Measurements from ENCODE around the gene TBKBP1.
"Not testable (repeated sequence)": the region's sequence is repeated elsewhere in the genome, so short reads cannot be mapped to it uniquely, and the experiment has no call there.

The TBKBP1 gene

DNA sequence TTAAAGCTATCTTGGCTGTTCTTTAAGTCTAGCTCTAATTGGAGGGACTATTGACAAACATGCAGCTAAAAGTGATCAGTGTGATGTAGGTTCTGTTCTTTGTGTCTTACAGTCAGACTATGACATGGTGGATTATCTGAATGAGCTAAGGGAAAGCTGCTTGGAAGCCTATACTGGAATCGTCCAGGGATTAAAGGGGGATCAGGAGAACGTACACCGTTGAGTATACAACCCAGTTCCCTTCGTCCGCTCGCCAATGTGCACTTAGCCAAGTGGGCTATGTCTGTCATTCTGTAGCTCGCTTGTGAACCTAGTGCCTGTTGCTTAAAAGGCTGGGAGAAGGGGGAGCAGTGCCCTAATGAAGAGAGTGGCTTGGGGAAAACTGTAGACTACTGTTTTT, 15.8 kb upstream of the TBKBP1 start:
- FAIRE-seq = no peak

DNA sequence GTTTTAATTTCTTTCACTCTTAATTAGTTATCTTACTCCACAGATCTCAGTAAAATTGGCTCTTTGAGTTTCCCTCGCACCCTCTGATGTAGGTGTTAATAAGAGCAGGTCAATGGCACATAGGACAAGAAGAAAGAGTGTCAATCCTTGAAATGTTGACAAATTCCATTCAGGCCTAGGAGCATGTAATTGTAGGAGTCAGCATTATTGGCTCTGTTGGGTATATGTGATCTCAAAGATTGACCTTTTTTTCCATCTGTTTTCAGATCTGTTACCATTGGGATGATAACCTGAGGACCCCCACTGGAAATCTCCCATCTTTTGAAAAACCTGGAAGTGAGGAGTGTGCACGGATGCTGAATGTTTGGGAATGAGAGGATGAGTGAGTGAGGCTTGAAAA, 11.8 kb upstream of the TBKBP1 start:
- no peak for FAIRE-seq

DNA sequence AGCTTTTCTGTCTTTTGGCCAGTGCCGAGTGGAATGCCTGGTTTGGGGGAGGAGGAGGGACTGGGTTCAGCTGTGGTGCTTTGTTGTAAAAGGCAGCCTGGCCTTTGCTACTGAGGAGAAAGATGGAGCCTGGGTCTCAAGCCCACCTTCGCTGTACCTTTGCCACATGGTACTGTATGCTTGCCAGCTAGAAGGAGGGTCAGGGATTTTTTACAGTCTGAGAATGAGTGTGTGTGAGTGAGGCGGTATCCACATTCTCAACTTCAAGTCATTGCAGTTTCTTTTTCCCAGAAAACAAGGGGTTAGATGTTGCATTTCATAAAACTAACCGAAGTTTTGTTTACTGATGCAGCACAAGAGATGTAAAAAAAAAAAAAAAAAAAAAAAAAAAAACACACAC, 11.2 kb upstream of the TBKBP1 start:
- FAIRE-seq = not testable (repeated sequence)

DNA sequence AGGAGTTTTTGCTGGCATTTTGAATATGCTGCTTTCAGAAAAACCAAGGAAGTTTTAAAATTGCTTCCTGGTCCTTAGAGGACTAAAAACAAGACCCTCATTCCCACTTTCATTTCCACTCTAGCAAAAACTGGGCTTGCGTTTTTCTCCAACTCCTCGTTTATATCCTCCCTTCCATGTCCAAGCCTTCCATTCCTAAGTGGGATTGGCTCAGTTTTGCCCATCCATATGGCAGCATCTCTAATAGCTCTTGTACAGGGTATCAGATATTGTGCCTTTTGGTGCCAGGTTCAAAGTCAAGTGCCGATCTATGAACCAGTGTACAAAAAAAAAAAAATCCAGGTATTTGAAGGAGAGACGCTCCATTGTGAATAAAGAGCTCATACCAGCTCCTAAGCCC, 9.9 kb upstream of the TBKBP1 start:
- FAIRE-seq = no peak

DNA sequence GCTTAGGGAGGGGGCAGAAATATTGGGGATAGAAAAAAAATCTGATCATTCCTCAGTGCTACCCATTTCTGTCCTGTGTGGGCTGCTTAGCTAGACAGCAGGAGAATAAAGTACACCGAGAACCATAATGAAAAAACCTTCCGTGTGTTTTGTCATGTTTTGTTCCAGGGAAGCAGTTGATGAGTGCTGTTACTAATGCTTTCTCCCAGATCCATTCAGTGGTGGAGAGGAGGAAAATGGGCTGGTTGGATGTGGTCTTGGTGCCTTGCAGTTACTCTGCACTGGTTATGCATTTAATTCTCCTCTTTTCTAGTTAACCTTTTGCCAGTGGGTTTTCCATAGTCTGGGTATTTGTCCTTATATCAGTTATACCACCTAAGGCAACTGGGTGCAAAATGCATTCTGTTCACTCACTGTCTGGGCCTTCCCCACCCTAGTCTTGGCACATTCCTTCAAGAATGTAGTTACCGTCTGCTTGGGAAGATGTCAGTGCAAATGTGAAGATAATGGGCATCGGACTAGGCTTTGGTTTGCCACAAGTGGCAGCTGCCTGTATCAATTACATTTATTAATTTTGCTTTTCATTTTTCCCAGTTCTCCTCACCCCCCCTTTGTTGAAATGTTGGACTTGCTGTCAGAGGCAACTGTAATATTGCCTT, 9.3 kb upstream of the TBKBP1 start:
- FAIRE-seq = no peak

DNA sequence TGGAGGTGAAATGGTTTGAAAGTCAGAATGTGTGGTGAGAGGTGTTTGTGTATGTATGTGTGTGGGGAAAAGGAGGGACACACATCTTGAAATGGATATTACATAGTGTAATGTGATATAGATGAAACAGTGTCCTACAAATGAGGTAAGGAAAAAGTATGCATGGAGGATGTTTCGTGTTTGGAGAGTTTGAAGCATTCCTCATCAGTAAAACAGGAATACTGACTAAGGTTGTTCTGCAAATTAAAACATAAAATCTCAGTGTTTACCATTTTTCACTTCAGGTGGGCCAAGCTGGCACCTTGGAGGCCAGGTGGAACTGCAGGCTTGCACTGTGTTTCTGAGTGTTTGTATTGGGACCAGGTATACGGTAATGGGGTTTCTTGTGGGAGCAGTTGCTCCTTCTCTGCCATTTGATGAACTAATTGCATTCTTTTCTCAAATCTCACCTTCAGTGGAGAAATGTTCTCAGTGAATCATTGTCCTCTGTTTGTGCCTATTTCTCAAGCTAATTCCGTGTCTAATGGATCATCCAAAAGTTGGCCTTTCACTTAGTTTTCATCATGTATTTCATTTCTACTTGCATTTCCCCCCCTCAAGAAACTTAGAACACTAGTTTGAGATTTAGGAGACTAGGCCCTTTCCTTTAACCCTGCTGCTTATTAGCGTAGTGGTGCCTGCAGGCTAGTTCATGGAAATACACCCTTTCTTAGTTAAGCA, 8.2 kb upstream of the TBKBP1 start:
- FAIRE-seq = no peak

DNA sequence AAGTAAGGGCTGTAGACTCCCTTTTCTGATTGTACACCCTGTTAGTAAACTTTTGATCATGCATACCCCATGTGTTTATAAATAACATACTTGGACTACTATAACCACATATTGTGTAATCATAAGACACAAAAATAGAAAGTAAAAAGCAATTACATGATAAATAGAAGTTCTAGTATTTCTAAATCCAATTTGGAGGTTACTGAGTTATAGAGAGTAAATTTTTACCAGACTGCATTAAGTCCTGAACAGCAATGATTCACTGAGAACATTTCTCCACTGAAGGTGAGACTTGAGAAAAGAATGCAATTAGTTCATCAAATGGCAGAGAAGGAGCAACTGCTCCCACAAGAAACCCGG, 7.7 kb upstream of the TBKBP1 start:
- no peak for FAIRE-seq

DNA sequence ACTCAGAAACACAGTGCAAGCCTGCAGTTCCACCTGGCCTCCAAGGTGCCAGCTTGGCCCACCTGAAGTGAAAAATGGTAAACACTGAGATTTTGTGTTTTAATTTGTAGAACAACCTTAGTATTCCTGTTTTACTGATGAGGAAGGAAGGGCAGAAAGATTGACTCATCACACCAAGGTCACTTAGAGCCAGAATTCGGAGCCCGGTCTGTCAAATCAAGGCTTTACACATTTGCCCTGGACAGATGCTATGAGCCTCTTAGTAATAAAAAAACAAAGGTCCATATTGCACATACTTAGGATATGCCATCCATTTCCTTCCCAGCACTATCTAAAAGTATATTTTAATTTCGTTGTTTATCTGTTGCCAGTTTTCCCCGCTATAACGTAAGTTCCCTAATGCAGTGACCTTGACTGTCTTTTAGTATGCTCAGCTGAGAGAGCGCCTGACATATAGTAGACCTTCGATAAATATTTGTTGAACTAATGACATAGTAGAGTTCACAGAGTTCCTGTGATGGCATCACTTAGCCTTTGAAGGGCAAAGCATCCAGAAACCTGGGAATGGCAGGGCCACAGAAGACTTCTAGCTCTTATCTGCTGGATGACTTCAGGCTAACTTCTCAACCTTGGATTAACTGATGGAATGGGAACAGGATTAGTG, 7.2 kb upstream of the TBKBP1 start:
- FAIRE-seq = no peak

DNA sequence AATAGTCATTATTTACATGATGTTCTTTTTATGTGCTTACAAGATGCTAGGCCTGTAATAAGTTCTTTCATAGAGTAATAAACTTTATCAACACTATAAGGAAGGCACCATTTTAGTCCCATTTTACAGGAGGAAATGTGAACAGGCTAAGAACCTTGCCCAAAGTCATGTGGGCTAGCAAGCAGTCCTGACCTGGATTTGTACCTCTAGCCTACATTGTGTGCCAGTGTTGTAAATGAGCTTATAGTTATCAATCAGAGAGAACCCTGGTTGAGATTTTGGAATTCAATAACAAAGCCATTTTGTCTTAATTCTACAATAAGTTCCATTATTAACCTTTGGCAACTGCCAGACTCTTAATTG, 6.7 kb upstream of the TBKBP1 start:
- FAIRE-seq = no peak

DNA sequence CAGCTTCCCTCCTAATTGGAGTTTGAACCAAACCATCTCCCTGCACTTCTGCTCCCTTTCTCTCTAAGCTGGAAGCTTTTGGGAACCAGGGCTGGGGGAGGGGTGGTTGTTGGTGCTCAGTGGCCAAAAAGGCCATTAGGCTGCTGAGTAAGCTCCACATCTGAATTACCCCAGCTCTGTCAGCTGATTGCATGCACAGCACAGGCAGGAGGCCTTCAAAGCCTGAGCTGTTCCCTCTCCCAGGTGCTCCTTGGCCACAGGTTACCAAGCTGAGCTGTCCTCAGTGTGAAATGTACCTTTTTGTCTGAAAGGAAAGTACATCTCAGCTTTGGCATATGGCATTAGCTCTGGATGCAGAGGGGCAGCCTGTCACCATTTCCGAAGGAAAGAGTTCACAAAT, 6.2 kb upstream of the TBKBP1 start:
- no peak for FAIRE-seq

DNA sequence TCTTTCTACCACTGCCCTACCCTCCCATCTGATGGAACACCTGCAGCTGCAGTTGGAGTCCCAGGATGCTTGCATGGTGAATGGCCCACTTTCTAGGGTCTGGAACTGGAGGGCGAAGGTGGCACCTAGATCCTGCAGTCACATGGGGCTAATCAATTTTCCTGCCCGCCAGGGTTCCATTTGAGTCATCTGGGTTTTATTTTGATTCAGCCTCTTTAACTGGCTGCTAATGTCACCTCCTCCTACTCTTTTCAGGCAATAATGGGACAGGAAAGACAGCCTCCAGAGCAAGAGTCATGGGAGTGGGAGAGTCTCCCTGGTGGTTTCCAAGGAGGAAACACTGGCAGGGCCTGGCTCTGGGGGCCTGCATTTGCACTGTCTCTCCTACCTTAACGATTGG, 3.8 kb upstream of the TBKBP1 start:
- FAIRE-seq = no peak

DNA sequence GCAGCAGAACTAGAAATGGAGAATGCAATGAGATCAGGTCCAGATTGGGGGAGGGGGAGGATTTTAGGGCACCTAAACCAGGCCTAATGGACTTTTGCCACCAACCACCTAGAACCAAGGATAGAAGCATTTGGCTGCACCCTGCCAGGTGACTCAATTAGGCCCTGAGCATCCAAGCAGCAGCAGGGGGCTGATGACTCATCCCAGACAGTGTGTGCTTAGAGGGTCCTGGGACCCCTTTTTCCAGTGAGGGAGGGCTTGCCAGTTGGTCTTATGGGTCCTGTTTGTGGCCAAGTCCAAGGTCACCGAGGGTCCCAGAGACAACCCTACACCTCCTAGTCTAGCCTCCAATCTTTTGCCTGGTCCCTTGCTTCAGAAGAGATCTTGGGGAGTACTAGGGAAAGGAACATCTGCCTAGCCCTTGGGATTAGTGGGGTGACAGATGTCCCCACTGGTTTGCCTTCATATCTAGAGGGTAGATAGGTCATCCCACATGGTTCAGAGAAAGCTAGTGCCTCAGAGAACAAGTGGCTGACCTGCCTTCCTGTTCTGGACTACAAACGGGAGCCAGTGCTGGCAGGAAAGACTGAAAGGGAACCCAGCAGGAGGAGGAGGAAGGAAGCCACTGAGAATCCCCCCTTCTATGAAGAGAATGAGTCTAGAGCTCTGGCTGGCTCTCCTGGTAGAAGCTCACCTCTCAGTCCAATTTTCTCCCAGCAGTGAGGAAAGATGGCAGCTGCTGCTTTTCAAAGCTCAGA, 1.6 kb upstream of the TBKBP1 start:
- FAIRE-seq = no peak

DNA sequence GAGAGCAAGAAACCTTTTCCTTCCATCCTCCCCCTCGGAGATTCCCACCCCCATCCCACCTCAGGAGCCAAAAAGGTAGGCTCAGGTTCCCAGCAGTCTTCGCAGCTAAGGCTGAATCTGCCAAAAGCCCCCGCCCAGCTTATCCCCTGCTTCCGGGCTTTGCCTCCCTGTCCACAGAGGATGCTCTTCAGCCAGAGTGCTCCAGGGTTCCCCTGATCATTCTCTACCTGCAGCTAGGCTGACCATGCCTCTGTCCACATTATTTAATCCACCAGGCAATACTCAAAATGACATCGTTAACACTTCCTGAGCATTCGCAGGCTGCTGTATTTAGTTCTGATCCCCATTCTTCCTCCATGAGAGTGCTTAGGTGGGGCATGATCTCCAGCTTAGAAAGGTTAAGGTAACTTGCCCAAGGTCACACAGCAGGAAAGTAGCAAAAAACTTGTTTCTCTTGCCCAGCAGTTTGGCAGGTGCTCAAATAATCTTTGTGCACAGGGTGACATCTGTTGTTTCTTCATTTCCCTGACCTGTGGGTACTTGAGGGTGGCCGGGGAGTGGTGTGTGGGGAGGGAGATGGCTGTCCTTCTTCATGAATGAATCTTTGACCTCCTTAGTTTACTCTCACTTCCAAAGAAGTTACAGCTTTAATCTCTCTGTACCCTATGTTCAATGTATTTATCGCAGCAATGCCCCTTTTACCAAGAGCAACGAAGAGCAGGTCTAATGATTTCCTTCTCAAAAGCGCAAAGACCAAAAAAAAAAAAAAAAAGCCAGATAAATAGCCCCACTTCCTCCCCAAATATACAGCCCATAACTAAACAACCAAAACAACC, 848 bp upstream of the TBKBP1 start:
- no peak for FAIRE-seq

DNA sequence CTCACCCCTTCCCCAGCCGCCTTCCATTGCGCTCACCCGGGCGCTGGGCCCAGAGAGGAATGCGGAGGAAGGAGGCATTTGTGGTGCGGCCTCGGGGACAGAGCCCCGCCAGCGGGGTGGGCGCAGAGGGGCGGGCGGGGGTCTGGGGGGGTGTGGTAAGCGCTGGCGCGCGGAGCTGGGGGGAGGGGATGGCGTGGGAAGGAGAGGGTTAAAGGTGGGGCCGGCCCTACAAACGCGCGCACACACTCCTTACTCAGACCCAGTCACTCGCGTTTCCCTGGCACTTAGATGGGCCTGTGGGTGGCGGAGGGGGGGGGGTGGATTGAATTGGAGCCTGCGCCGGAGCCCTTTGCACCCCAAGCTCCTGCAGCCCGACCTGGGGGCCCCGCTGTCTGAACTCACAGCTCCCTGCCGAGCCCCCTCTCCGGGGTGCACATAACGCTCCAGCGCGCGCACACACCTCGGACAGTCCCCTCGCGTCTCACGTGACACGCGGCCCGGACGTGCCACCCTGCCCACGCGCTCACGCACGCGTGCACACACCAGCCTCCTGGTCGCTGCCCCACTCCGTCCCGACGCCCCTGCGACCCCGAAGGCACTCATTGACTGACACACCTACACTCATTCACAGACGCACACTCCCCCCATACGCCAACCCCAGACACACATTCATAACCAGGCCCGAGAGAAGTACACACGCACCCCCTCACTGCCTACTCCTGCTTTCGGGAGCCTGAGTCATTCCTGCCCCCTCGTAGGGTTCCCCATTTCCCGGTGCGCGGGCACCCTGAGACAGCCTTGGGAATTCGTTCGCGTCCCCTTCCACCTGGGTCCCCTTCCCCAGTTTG, 844 bp downstream of the TBKBP1 start:
- no peak for FAIRE-seq

DNA sequence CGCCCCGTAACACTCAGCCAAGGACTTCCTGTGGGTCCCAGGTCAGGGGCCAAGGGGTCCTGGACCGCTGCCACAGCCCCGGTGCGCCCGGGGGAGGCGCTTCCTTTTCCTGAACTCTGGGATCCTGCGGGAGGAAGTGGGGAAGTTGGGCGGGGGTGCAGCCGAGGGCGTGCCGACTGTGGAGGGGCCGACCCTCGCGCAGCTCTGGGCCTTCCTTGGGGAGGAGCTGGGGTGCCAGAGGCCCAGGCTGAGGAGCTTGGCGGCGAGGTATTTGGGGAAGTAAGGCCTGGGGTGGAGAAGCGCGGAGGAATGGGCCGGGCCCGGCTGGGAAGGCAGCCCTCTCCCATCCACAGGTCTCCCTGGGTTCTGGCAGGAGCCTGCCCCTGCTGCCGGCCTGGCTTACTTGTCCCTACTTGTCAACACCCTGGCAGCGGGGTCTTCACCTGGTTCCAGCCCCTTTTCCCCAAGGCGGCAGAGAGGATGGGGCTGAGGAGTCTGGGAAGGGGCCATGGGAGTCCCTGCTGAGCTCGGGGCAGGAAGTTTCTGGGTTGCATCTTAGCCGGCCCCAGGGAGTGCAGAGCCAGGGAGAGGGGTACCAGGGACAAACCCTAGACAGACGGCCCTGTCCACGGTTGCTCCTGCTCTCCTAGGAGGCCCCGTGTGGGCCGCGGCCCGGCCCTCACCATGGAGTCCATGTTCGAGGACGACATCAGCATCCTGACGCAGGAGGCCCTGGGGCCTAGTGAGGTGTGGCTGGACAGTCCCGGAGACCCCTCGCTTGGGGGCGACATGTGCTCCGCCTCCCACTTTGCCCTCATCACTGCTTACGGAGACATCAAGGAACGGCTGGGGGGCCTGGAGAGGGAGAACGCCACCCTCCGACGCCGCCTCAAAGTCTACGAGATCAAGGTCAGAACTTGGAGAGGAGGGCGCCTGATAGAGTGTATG, 1.7 kb downstream of the TBKBP1 start:
- FAIRE-seq = no peak

DNA sequence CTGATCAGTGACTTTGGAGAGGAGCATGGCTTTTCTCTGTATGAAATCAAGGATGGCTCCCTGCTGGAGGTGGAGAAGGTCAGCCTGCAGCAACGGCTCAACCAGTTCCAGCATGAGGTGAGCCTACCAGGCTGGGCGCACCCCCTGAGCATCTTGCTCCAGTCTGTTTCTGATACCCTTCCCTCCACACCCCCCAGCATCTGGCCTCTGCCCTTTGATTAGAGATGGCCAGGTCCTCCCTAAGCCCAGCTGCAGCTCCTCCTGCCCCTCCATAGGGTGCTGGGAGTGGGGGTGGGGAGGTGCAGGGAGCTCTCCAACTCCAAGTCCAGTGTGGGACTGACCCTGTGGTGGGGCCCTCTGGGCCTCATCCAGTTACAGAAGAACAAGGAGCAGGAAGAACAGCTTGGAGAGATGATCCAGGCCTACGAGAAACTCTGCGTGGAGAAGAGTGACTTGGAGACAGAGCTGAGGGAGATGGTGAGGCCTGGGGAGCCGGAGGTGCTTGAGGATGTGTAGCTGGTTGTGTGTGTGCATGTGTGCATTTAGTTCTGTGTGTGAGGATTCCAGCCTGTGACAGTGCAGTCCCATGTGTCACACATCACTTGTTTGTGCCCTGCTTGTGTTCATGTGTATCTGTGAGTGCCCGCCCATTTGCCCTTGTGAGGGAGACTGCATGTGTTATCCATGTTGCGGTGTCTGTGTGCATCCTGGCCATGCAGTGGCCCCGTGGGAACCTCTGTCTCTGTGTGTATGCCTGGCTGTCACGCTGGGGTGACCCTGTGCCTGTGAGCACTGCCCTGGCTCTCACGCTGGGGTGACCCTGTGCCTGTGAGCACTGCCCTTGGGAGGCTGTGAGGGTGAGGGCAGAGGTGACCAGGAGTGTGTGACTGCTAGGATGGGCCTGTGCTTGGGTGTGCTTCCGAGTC, 3.0 kb downstream of the TBKBP1 start:
- no peak for FAIRE-seq

DNA sequence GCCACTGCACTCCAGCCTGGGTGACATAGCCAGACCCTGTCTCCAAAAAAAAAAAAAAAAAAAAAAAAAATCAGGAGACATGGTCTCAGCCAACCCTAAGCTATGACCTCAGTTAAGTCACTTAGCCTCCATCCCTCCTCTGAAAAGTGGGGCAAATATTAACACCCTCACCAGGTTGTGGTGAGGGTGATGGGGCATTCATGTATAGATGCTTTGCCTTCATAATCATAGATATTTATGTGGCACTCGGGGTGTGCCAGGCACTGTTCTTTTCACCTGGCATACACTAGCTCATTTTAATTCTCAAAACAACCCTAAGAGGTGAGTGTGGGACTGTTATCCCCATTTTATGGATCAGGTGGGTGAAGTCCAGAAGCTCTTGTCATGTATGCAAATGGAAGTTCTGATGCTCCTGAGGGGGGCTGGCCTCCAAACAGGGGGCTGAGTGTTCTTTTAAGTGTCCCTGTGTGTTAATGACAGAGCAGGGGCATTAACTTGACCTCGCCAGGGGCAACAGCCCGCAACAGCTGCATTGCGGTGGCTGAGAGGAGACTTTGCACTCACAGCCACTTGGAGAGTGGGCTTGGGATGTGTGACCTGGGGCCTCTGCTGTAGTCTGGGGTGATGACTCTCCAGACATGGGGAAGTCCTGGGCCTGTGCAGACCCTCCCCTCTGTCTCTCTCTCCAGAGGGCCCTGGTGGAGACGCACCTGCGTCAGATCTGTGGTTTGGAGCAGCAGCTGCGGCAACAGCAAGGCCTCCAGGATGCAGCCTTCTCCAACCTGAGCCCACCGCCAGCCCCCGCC, 4.1 kb downstream of the TBKBP1 start:
- FAIRE-seq = no peak

DNA sequence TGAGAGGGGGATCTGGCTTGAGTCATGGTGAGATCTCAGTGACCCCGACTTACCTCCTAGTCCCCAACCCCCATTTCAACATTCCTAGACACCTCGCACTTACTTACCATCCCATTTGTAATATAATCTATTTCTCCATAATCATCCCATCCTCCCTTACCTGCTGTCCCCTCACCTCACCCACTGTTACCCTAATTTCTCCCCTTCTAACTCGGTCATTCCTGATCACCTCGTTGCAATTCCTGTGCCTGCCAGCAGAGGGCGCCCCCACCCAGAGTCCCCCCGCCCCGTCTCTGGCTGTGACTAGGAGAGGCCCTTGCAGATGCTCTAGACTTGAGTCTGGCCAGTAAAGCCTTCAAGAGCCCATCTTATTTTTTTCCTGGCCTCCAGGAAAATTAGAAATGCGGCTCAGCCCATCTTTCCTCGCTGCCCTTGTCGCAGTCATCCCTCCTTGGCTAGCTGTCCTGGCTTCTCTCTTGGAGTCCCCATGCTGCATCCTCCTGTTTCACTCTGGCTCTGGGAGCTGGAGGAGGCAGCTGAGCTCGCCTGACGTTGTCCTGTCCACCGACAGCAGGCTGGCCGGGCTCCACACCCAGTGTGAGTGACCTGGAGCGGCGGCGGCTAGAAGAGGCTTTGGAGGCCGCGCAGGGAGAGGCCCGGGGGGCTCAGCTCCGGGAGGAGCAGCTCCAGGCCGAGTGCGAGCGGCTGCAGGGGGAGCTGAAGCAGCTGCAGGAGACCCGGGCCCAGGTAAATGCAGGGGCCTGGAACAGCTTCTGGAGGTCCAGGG, 5.0 kb downstream of the TBKBP1 start:
- FAIRE-seq = no peak

All from colon (tissue), 2 donors.